ENCODE measurements around the gene EMCN.
"Not testable (repeated sequence)": the region's sequence is repeated elsewhere in the genome, so short reads cannot be mapped to it uniquely, and the experiment has no call there.

The EMCN gene

DNA sequence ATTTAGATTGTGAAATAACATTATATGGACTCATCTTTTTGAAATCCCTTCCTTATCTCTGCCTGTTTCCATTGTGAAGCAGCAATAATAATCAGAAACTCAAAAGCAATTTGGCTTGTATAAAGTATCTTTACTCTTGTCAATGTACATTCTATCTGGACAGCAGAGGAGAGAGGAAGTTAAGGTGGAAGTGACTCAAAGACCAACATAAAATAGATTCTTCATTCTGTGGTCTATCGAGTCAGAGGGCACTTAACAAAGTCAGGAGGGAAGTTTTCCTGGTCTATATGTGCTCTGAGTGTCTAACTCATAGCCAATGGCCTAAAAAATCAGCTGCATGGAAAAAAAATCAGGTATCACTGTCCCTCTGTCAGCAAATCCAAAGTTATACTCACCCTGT lies 155.5 kb downstream of the EMCN start:
- no peak for DNase-seq (ENCODE audit: low spot score)
- TF ChIP-seq, protein P1, sequence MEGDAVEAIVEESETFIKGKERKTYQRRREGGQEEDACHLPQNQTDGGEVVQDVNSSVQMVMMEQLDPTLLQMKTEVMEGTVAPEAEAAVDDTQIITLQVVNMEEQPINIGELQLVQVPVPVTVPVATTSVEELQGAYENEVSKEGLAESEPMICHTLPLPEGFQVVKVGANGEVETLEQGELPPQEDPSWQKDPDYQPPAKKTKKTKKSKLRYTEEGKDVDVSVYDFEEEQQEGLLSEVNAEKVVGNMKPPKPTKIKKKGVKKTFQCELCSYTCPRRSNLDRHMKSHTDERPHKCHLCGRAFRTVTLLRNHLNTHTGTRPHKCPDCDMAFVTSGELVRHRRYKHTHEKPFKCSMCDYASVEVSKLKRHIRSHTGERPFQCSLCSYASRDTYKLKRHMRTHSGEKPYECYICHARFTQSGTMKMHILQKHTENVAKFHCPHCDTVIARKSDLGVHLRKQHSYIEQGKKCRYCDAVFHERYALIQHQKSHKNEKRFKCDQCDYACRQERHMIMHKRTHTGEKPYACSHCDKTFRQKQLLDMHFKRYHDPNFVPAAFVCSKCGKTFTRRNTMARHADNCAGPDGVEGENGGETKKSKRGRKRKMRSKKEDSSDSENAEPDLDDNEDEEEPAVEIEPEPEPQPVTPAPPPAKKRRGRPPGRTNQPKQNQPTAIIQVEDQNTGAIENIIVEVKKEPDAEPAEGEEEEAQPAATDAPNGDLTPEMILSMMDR (IDR thresholded peaks at IDR 0.05; ENCODE audit: extremely low read depth, missing control alignments) = no peak

- DNase-seq (ENCODE audit: low spot score) = no peak
- TF ChIP-seq, protein P1 (IDR thresholded peaks at IDR 0.05; ENCODE audit: extremely low read depth, missing control alignments) = no peak
Measured at GRCh38 chr4:100361336-100361735, 156.5 kb downstream of the EMCN start.

DNA sequence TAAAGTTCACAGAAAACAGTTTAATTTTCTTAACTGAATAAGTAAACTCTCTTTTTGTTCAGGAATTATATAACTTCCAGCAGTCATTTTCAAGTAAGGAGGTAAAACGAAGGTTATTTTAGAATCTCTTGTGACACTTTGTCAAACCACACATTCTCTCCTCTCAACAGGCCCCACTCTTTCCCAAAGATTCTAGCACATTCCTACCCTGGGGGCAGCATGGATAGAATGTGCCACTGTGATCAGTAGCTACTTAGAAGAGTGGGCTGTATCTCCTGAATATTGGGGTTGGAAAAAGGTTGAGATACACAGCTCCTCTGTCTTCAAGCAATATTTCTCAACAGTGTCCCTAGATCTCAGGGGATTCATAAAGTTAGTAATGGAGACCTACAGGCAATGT lies 157.6 kb downstream of the EMCN start:
- TF ChIP-seq, protein P1 (IDR thresholded peaks at IDR 0.05; ENCODE audit: extremely low read depth, missing control alignments) = no peak
- no peak for DNase-seq (ENCODE audit: low spot score)

GRCh38 chr4:100359441-100359840 lies 158.4 kb downstream of the EMCN start:
- no peak for DNase-seq (ENCODE audit: low spot score)

DNA sequence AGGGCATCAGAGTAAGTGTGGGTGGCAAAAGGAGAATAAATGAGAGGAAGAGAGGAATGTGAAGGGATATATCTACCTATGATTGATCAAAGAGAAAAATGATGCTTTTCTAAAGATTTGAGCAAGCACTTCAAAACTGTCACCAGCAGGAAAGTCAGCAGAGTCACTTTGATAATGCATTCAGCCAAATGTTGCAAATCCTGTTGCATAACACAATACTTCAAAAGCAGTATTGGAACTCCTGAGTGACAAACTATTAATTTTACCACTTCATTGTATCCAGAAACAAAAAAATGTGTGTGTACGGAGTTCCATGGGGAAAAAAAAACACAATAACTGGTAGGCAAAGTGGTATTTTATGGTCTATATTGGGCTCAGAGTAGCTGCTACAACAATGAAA lies 160.3 kb downstream of the EMCN start:
- DNase-seq (ENCODE audit: low spot score) = no peak
- TF ChIP-seq, protein P1 (IDR thresholded peaks at IDR 0.05; ENCODE audit: extremely low read depth, missing control alignments) = no peak

More at GRCh38 chr4:100359441-100359840, 158.4 kb downstream of the EMCN start:
- TF ChIP-seq, protein P1 (IDR thresholded peaks at IDR 0.05; ENCODE audit: extremely low read depth, missing control alignments) = no peak

GRCh38 chr4:100356172-100356571 lies 161.7 kb downstream of the EMCN start:
- TF ChIP-seq, protein P1 (IDR thresholded peaks at IDR 0.05; ENCODE audit: extremely low read depth, missing control alignments) = no peak

GRCh38 chr4:100352352-100352751 lies 165.5 kb downstream of the EMCN start:
- not testable (repeated sequence) for DNase-seq (ENCODE audit: low spot score)

More at GRCh38 chr4:100356172-100356571, 161.7 kb downstream of the EMCN start:
- DNase-seq (ENCODE audit: low spot score) = no peak

DNA sequence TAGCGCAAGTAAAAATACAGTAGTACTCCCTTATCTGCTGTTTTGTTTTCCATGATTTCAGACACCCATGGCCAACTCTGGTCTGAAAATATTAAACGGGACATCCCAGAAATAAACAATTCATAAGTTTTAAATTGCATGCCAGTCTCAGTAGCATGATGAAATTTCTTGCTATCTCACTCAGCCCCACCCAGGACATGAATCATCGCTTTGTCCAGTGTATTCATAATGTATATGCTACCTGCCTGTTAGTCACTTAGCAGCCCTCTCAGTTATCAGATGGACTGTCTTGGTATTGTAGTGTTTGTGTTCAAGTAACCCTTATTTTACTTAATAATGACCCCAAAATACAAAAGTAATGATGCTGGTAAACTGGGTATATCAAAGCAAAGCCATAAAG lies 169.3 kb downstream of the EMCN start:
- DNase-seq (ENCODE audit: low spot score) = no peak

More for the DNA sequence above, 169.3 kb downstream of the EMCN start:
- TF ChIP-seq, protein P1 (IDR thresholded peaks at IDR 0.05; ENCODE audit: extremely low read depth, missing control alignments) = no peak

All from GM20000 (cell line).